Vagina (tissue), 2 donors: ENCODE results near the gene RASD1. TPM values are rescaled to one million over a fixed set of nuclear protein-coding genes. Genes with fewer than 3 reads are reported as not detected.
"Not testable (repeated sequence)": the region's sequence is repeated elsewhere in the genome, so short reads cannot be mapped to it uniquely, and the experiment has no call there.

Experiments used
- DNase-seq, 2 donors: peaks; one replicate each; pipeline ENCODE4 v3.0.0-alpha.2; 2017; ENCODE audit errors: extremely low spot score in 2 of 2
- H3K27ac ChIP-seq: fragments of 200-600 bp; sonication (generic); one replicate; pipeline ENCODE4 v1.5.1; 2019
- H3K27me3 ChIP-seq: fragments of 200-600 bp; sonication (generic); one replicate; pipeline ENCODE4 v1.5.1; 2019
- H3K36me3 ChIP-seq, 2 donors: fragments of 200-600 bp; sonication (generic); one replicate each; pipeline ENCODE4 v1.5.1; 2017 to 2019
- H3K4me1 ChIP-seq: fragments of 200-600 bp; sonication (generic); one replicate; pipeline ENCODE4 v1.5.1; 2019
- H3K4me3 ChIP-seq, 2 donors: fragments of 200-600 bp; sonication (generic); 1 replicate in 1 of 2; 2 replicates in 1 of 2; pipeline ENCODE4 v1.5.1; 2016 to 2019
- H3K9me3 ChIP-seq: fragments of 200-600 bp; sonication (generic); one replicate; pipeline ENCODE4 v1.5.1; 2019
- CTCF ChIP-seq, 3 experiments: fragments of 450-650 bp in 2 of 3; fragments of 200-600 bp in 1 of 3; sonication (generic) in 1 of 3; IDR thresholded peaks; one replicate each; pipeline ENCODE4 v1.5.1; 2017 to 2019; ENCODE audit warnings: antibody characterized with exemption in 3 of 3, mild to moderate bottlenecking in 2 of 3, moderate library complexity in 2 of 3
- POLR2A ChIP-seq, 2 donors: fragments of 450-650 bp; IDR thresholded peaks; one replicate each; pipeline ENCODE4 v1.6.1; 2017; ENCODE audit warnings: antibody characterized with exemption in 2 of 2, mild to moderate bottlenecking in 2 of 2, moderate library complexity in 2 of 2
- POLR2AphosphoS5 ChIP-seq, 2 donors: sonication (generic); formaldehyde crosslinking; IDR thresholded peaks; one replicate each; pipeline ENCODE4 v1.9.0; 2017; ENCODE audit warnings: antibody characterized with exemption in 2 of 2, mild to moderate bottlenecking in 2 of 2, low read depth in 1 of 2; ENCODE audit not compliant: insufficient read depth in 1 of 2
- intact Hi-C: fragments of 100-400 bp; cut with DNase I; formaldehyde crosslinking; loops from one replicate; pipeline ENCODE4 v1.15.1; 2023
- total RNA-seq: library from RNA; depleted of rRNA; stranded (reverse); fragments of >200 nt; gene quantifications from one replicate; pipeline ENCODE4 v1.2.3, GENCODE V29; 2016

The RASD1 gene
- total RNA-seq, 1 donor from 2014 or later: 227 TPM

- no peak for DNase-seq
- H3K36me3 ChIP-seq: no peaks in the 10 kb centered on the region
- H3K4me1 ChIP-seq: no peaks in the 10 kb centered on the region
- no peak for TF ChIP-seq CTCF (IDR thresholded peaks at IDR 0.05)
- no peak for TF ChIP-seq POLR2AphosphoS5 (IDR thresholded peaks at IDR 0.05; ENCODE audit: insufficient read depth in 1 of 2, low read depth in 1 of 2)
- TF ChIP-seq POLR2A (IDR thresholded peaks at IDR 0.05): no peak
- no peaks in the 10 kb centered on the region for H3K9me3 ChIP-seq
- no peak overlapping the region for H3K27ac ChIP-seq
- no peak overlapping the region for H3K4me3 ChIP-seq
- H3K27me3 ChIP-seq: no peaks in the 10 kb centered on the region
- intact Hi-C loops: no loop called here
Measured at GRCh38 chr17:17467720-17468119, 28.5 kb downstream of the RASD1 start.

GRCh38 chr17:17467016-17467415, 29.2 kb downstream of the RASD1 start:
- no peak for DNase-seq
- no peaks in the 10 kb centered on the region for H3K36me3 ChIP-seq
- intact Hi-C loops: no loop called here
- TF ChIP-seq POLR2A (IDR thresholded peaks at IDR 0.05): no peak
- no peak for TF ChIP-seq CTCF (IDR thresholded peaks at IDR 0.05)
- no peak for TF ChIP-seq POLR2AphosphoS5 (IDR thresholded peaks at IDR 0.05; ENCODE audit: insufficient read depth in 1 of 2, low read depth in 1 of 2)
- no peaks in the 10 kb centered on the region for H3K27me3 ChIP-seq
- no peak overlapping the region for H3K4me3 ChIP-seq
- no peaks in the 10 kb centered on the region for H3K4me1 ChIP-seq
- H3K9me3 ChIP-seq: no peaks in the 10 kb centered on the region
- no peak overlapping the region for H3K27ac ChIP-seq

GRCh38 chr17:17466511-17466910, 29.7 kb downstream of the RASD1 start:
- Histone ChIP-seq H3K4me3 (no peak overlapping the region), H3K9me3 (no peaks in the 10 kb centered on the region), H3K4me1 (no peaks in the 10 kb centered on the region), H3K36me3 (no peaks in the 10 kb centered on the region), H3K27me3 (no peaks in the 10 kb centered on the region), H3K27ac (no peak overlapping the region)
- DNase-seq: no peak
- intact Hi-C loops: no loop called here
- TF ChIP-seq CTCF (IDR thresholded peaks at IDR 0.05): no peak
- TF ChIP-seq POLR2AphosphoS5 (IDR thresholded peaks at IDR 0.05; ENCODE audit: insufficient read depth in 1 of 2, low read depth in 1 of 2): no peak
- TF ChIP-seq POLR2A (IDR thresholded peaks at IDR 0.05): no peak

GRCh38 chr17:17465878-17466277, 30.3 kb downstream of the RASD1 start:
- DNase-seq, intact Hi-C loops, H3K9me3 ChIP-seq, H3K4me1 ChIP-seq, H3K27ac ChIP-seq, H3K4me3 ChIP-seq, H3K36me3 ChIP-seq, H3K27me3 ChIP-seq: not testable (repeated sequence)

GRCh38 chr17:17463821-17464220, 32.4 kb downstream of the RASD1 start:
- no peak for DNase-seq
- no peaks in the 10 kb centered on the region for H3K27me3 ChIP-seq
- no peaks in the 10 kb centered on the region for H3K4me1 ChIP-seq
- TF ChIP-seq POLR2AphosphoS5 (IDR thresholded peaks at IDR 0.05; ENCODE audit: insufficient read depth in 1 of 2, low read depth in 1 of 2) (no peak), CTCF (IDR thresholded peaks at IDR 0.05) (no peak), POLR2A (IDR thresholded peaks at IDR 0.05) (no peak)
- no peak overlapping the region for H3K4me3 ChIP-seq
- no peaks in the 10 kb centered on the region for H3K36me3 ChIP-seq
- H3K27ac ChIP-seq: no peak overlapping the region
- H3K9me3 ChIP-seq: no peaks in the 10 kb centered on the region
- intact Hi-C loops: no loop called here
